Upper lobe of right lung (tissue), 1 donor: ENCODE data around the gene GPRC5A. TPM values are rescaled to one million over a fixed set of nuclear protein-coding genes. Genes with fewer than 3 reads are reported as not detected.

ENCODE experiments used
- ATAC-seq: fragments of 200-7000 bp; cut with Tn5 transposase; one replicate; pipeline ENCODE4 v1.9.1; 2020; ENCODE audit warnings: mild to moderate bottlenecking, moderate library complexity
- DNase-seq: peaks from one replicate; pipeline ENCODE4 v3.0.0-alpha.2; 2020
- H3K27ac ChIP-seq: fragments of 200-600 bp; one replicate; pipeline ENCODE4 v1.8.0; 2022
- H3K27me3 ChIP-seq: fragments of 200-600 bp; one replicate; pipeline ENCODE4 v1.8.0; 2022; ENCODE audit warnings: mild to moderate bottlenecking
- H3K36me3 ChIP-seq: fragments of 200-600 bp; one replicate; pipeline ENCODE4 v1.8.0; 2022
- H3K4me1 ChIP-seq: fragments of 200-600 bp; one replicate; pipeline ENCODE4 v1.8.0; 2022
- H3K4me3 ChIP-seq: fragments of 200-600 bp; one replicate; pipeline ENCODE4 v1.8.0; 2022; ENCODE audit warnings: mild to moderate bottlenecking
- H3K9me3 ChIP-seq: fragments of 200-600 bp; one replicate; pipeline ENCODE4 v1.8.0; 2022
- CTCF ChIP-seq: fragments of 200-600 bp; IDR thresholded peaks from one replicate; pipeline ENCODE4 v1.8.0; 2022; ENCODE audit warnings: antibody characterized with exemption
- intact Hi-C: fragments of 100-400 bp; cut with DNase I; formaldehyde crosslinking; loops from one replicate; pipeline ENCODE4 v1.11.0; 2022
- total RNA-seq: library from RNA; stranded (reverse); fragmentation: NEBNext Ultra II Directional; extraction: Animal tissue kit (Norgen Biotek cat#: 25700); gene quantifications from one replicate; pipeline ENCODE4 v1.2.1, GENCODE V29; 2021
- donor health status: DM: no; HTN: yes; CAD: no; lungs with severe emphysema.

GPRC5A gene
- total RNA-seq, 1 donor from 2014 or later: 886 TPM

- Histone ChIP-seq H3K4me1 (no peaks in the 10 kb centered on the region), H3K9me3 (no peaks in the 10 kb centered on the region), H3K4me3 (no peak overlapping the region), H3K36me3 (no peaks in the 10 kb centered on the region), H3K27ac (no peak overlapping the region), H3K27me3 (no peaks in the 10 kb centered on the region)
- intact Hi-C loops: no loop called here
- no peak for DNase-seq
- no peak for TF ChIP-seq CTCF
- ATAC-seq: no peak
These were observed 31.6 kb downstream of the GPRC5A start for GRCh38 chr12:12922978-12923377.

DNA sequence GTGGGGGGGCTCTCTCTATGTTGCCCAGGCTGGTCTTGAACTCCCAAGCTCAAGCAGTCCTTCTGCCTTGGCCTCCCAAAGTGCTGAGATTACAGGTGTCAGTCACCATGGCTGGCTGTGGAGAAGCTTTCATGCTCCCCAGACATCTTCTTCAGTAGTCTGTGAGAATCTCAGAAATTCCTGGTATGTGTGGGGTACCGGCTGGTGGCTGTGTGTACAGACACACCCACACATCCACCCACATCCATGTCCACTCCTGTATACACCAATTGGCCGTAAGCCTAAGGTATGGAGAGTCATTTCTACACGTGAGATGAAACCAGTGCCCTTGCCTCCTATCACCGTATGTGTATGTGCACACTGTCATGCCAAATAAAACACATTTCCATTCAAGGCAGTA lies 32.8 kb downstream of the GPRC5A start:
- intact Hi-C loops: no loop called here
- ATAC-seq (peak; percentile 1), DNase-seq (no peak)
- no peak overlapping the region for H3K4me3 ChIP-seq
- no peaks in the 10 kb centered on the region for H3K4me1 ChIP-seq
- no peaks in the 10 kb centered on the region for H3K27me3 ChIP-seq
- no peak for TF ChIP-seq CTCF
- H3K36me3 ChIP-seq: no peaks in the 10 kb centered on the region
- H3K27ac ChIP-seq: no peak overlapping the region
- H3K9me3 ChIP-seq: no peaks in the 10 kb centered on the region

DNA sequence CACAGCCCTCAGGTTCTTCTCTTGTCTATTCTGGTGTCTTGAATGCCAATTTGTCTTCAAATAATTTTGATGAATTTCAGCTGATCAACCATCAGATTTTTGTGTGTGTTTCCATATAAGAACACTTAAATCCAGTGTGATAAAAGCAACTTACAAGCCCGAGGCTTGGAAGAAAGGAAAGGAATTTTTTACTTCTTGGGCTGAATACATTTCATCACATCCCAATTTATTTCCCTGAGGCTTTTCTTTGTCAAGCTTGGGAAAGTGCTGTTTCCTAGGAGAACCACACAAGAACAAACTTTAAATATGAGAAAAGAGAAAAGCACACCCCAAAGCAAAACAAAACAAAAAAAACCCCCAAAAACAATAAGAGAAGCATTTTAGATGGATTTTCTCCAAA lies 34.0 kb downstream of the GPRC5A start:
- TF ChIP-seq CTCF: no peak
- H3K27me3 ChIP-seq: no peaks in the 10 kb centered on the region
- H3K36me3 ChIP-seq: no peaks in the 10 kb centered on the region
- H3K27ac ChIP-seq: no peak overlapping the region
- H3K4me3 ChIP-seq: no peak overlapping the region
- H3K9me3 ChIP-seq: no peaks in the 10 kb centered on the region
- ATAC-seq: no peak
- intact Hi-C loops: no loop called here
- no peak for DNase-seq
- H3K4me1 ChIP-seq: no peaks in the 10 kb centered on the region

DNA sequence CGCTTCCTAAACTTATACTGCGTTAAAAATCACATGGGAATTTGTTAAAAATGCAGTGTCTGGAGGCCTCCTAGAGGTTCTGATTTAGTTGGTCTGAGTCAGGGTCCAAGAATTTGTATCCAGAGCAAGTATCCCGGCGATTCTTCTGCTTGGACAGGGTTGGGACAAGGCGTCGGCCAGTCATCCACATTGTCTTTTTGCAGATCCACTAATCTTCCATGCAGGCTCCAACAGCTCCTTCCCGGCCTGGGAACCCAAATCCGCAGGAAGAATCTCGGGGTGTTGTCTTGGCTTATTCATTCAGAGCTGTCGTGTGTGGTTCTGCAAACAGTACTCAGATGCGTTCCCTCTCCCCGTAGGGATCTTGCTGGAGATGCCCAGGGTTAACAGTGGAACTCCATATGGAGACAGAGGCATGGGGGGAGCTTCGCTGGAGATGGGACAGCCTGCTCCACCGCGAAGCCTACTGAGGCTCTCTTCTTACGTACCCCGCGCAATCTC lies 35.3 kb downstream of the GPRC5A start:
- no peaks in the 10 kb centered on the region for H3K27me3 ChIP-seq
- no peaks in the 10 kb centered on the region for H3K9me3 ChIP-seq
- ATAC-seq: peak; percentile 2
- H3K27ac ChIP-seq: peak overlapping the region; percentile 8
- TF ChIP-seq CTCF: no peak
- intact Hi-C loops: no loop called here
- peak overlapping the region; percentile 57 for H3K4me3 ChIP-seq
- no peaks in the 10 kb centered on the region for H3K4me1 ChIP-seq
- DNase-seq: no peak
- H3K36me3 ChIP-seq: no peaks in the 10 kb centered on the region

- peak; percentile 87 for ATAC-seq
- intact Hi-C loops: no loop called here
- H3K36me3 ChIP-seq: no peaks in the 10 kb centered on the region
- no peaks in the 10 kb centered on the region for H3K9me3 ChIP-seq
- no peaks in the 10 kb centered on the region for H3K27me3 ChIP-seq
- DNase-seq: peak; percentile 89
- H3K4me1 ChIP-seq: no peaks in the 10 kb centered on the region
- TF ChIP-seq CTCF: no peak
- peak overlapping the region; percentile 57 for H3K4me3 ChIP-seq
- peak overlapping the region; percentile 36 for H3K27ac ChIP-seq
These were observed 36.1 kb downstream of the GPRC5A start for GRCh38 chr12:12927211-12928079.
